Keratinocyte (primary cell): ENCODE data around the gene ZDHHC7. TPM values are rescaled to one million over a fixed set of nuclear protein-coding genes. Genes with fewer than 3 reads are reported as not detected.

Experiments used
- DNase-seq: peaks from one replicate; pipeline ENCODE4 v3.0.0-alpha.2; 2011; ENCODE audit warnings: low read depth, missing footprints, low spot score
- FAIRE-seq: peaks from 2 replicates; lab custom pipeline; 2011; peaks lifted over from hg19 to GRCh38; lab: Jason Lieb, UNC
- H2AFZ ChIP-seq: 2 replicates; pipeline ENCODE4 v1.6.0; 2012; ENCODE audit warnings: low read length, control low read depth, inconsistent platforms; ENCODE audit not compliant: control insufficient read depth
- H3K27ac ChIP-seq: 2 replicates; pipeline ENCODE4 v1.5.1; 2011; ENCODE audit warnings: low read length; ENCODE audit not compliant: control insufficient read depth, insufficient read depth
- H3K27me3 ChIP-seq: 3 replicates; pipeline ENCODE4 v1.6.0; 2011; ENCODE audit warnings: low read length; ENCODE audit not compliant: control insufficient read depth, insufficient read depth; ENCODE audit errors: extremely low read depth
- H3K36me3 ChIP-seq, 2 experiments: 2 replicates in 1 of 2; 3 replicates in 1 of 2; pipeline ENCODE4 v1.5.1; 2011; ENCODE audit warnings: low read length in 2 of 2, mild to moderate bottlenecking in 1 of 2; ENCODE audit not compliant: control insufficient read depth in 2 of 2, insufficient read depth in 2 of 2; ENCODE audit errors: extremely low read depth in 1 of 2
- H3K4me1 ChIP-seq: 3 replicates; pipeline ENCODE4 v1.5.1; 2011; ENCODE audit warnings: low read length; ENCODE audit not compliant: control insufficient read depth, insufficient read depth; ENCODE audit errors: extremely low read depth
- H3K4me2 ChIP-seq: 3 replicates; pipeline ENCODE4 v1.6.0; 2011; ENCODE audit warnings: low read depth, low read length; ENCODE audit not compliant: control insufficient read depth, insufficient read depth; ENCODE audit errors: extremely low read depth
- H3K4me3 ChIP-seq, 3 experiments: fragments of 200-600 bp in 1 of 3; sonication (generic) in 1 of 3; 2 replicates in 2 of 3; 3 replicates in 1 of 3; pipeline ENCODE4 v1.5.1; 2011 to 2016; ENCODE audit warnings: low read length in 3 of 3, mild to moderate bottlenecking in 3 of 3, control low read depth in 2 of 3, inconsistent platforms in 1 of 3, low read depth in 1 of 3, mixed read lengths in 1 of 3, mixed run types in 1 of 3, moderate library complexity in 1 of 3; ENCODE audit not compliant: control insufficient read depth in 2 of 3, insufficient read depth in 2 of 3; ENCODE audit errors: extremely low read depth in 1 of 3
- H3K79me2 ChIP-seq: 2 replicates; pipeline ENCODE4 v1.6.0; 2012; ENCODE audit warnings: low read length; ENCODE audit not compliant: control insufficient read depth, insufficient read depth
- H3K9ac ChIP-seq: 3 replicates; pipeline ENCODE4 v1.6.0; 2011; ENCODE audit warnings: low read length; ENCODE audit not compliant: control insufficient read depth, insufficient read depth; ENCODE audit errors: extremely low read depth
- H3K9me1 ChIP-seq: 3 replicates; pipeline ENCODE4 v1.6.0; 2011; ENCODE audit warnings: low read length; ENCODE audit not compliant: control insufficient read depth, insufficient read depth; ENCODE audit errors: extremely low read depth
- H3K9me3 ChIP-seq: 2 replicates; pipeline ENCODE4 v1.5.1; 2012; ENCODE audit warnings: low read depth, low read length; ENCODE audit not compliant: control insufficient read depth
- H4K20me1 ChIP-seq: 3 replicates; pipeline ENCODE4 v1.6.0; 2011; ENCODE audit warnings: low read length; ENCODE audit not compliant: control insufficient read depth, insufficient read depth; ENCODE audit errors: extremely low read depth
- EZH2 ChIP-seq: IDR thresholded peaks from one replicate; pipeline ENCODE4 v1.6.1; 2012; ENCODE audit warnings: inconsistent platforms, mild to moderate bottlenecking, low read length, moderate library complexity
- dilution Hi-C: fragments of 300-500 bp; cut with MboI; formaldehyde crosslinking; loops from one replicate; pipeline ENCODE4 v1.7.0; 2020; ENCODE audit warnings: low sequenced_read_pairs; ENCODE audit not compliant: extremely low pct_ligation_motif_present
- polyA plus RNA-seq, 5 experiments: library from polyadenylated mRNA; depleted of rRNA in 3 of 5; stranded (reverse) in 3 of 5; stranded (forward) in 1 of 5; unstranded in 1 of 5; fragments of >200 nt; gene quantifications; 1 replicate in 1 of 5; 2 replicates in 3 of 5; 3 replicates in 1 of 5; pipeline versions ENCODE4 v1.2.1 to v1.2.3, GENCODE V29; 2011 to 2012; ENCODE audit warnings: missing spikeins in 2 of 5, low read depth in 1 of 5, low replicate concordance in 1 of 5
- TF ChIP-seq, protein P1 (sequence below), 3 experiments: IDR thresholded peaks in 1 of 3; conservative IDR thresholded peaks in 1 of 3; optimal IDR thresholded peaks in 1 of 3; 2 replicates in 2 of 3; 3 replicates in 1 of 3; pipeline versions ENCODE3 to v1.5.1; 2011; ENCODE audit warnings: low read length in 3 of 3, mild to moderate bottlenecking in 3 of 3, moderate library complexity in 2 of 3, control low read depth in 1 of 3, inconsistent platforms in 1 of 3; ENCODE audit not compliant: insufficient read depth in 2 of 3; ENCODE audit errors: extremely low read depth in 1 of 3

ZDHHC7 gene
- polyA plus RNA-seq, 1 donor (not counting 4 experiments of a cell fraction or from before 2014, with no cell fraction given), result 37.8 TPM

DNA sequence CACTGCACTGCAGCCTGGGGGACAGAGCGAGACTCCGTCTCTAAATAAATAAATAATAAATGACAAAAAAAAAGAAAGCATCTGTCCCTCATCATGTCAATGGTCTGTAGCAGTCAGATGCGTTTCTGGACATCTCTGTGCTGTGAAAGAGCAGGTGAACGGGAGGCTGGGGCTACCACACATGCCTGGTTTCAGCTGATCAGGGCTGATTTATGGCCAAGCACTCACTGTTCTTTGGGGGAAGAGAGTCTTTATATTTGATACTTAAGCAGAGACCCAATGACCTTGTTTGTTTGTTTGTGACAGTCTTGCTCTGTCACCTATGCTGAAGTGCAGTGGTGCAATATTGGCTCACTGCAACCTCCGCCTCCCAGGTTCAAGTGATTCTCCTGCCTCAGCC lies 33.7 kb upstream of the ZDHHC7 start:
- Histone ChIP-seq H3K9me1 (no peaks in the 10 kb centered on the region), H3K4me3 (no peak overlapping the region), H3K27ac (no peak overlapping the region), H3K79me2 (no peaks in the 10 kb centered on the region), H3K27me3 (peaks cover 8% of the 10 kb centered on the region), H3K4me2 (no peak overlapping the region), H3K9ac (no peak overlapping the region), H3K4me1 (no peaks in the 10 kb centered on the region), H2AFZ (no peak overlapping the region), H4K20me1 (no peaks in the 10 kb centered on the region), H3K9me3 (no peaks in the 10 kb centered on the region), H3K36me3 (no peaks in the 10 kb centered on the region)
- TF ChIP-seq, protein P1, sequence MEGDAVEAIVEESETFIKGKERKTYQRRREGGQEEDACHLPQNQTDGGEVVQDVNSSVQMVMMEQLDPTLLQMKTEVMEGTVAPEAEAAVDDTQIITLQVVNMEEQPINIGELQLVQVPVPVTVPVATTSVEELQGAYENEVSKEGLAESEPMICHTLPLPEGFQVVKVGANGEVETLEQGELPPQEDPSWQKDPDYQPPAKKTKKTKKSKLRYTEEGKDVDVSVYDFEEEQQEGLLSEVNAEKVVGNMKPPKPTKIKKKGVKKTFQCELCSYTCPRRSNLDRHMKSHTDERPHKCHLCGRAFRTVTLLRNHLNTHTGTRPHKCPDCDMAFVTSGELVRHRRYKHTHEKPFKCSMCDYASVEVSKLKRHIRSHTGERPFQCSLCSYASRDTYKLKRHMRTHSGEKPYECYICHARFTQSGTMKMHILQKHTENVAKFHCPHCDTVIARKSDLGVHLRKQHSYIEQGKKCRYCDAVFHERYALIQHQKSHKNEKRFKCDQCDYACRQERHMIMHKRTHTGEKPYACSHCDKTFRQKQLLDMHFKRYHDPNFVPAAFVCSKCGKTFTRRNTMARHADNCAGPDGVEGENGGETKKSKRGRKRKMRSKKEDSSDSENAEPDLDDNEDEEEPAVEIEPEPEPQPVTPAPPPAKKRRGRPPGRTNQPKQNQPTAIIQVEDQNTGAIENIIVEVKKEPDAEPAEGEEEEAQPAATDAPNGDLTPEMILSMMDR (optimal IDR thresholded peaks at IDR 0.05 in 1 of 3, IDR thresholded peaks at IDR 0.05 in 1 of 3, conservative IDR thresholded peaks at IDR 0.05 in 1 of 3; ENCODE audit: extremely low read depth in 1 of 3, insufficient read depth in 2 of 3, low read length in 3 of 3), result no peak
- TF ChIP-seq EZH2, result no peak
- FAIRE-seq (no peak), DNase-seq (no peak)
- dilution Hi-C loops, result no loop called here

DNA sequence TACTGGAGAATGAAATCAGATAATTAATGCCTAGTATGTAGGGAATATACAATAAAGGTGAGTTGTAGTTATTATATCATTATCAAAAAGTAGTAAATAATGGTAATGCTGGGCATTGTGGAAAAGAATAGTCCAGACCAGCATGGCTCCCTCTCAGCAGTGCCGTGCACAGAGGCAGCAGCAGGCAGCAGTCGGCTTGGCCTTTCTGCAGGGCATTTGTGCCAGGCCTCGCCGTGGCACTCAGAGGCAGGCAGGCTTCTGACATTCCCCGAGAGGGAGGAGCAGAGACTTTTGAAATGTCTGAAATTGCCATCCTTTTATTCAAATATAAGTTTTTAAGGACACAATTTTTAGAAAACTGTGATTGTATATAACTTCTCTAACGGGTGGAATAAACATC lies 31.3 kb upstream of the ZDHHC7 start:
- FAIRE-seq (no peak), DNase-seq (no peak)
- no peaks in the 10 kb centered on the region for H3K9me3 ChIP-seq
- H3K4me2 ChIP-seq, result no peak overlapping the region
- H3K4me1 ChIP-seq, result no peaks in the 10 kb centered on the region
- no peaks in the 10 kb centered on the region for H3K79me2 ChIP-seq
- no peak overlapping the region for H3K27ac ChIP-seq
- H4K20me1 ChIP-seq, result no peaks in the 10 kb centered on the region
- H3K9me1 ChIP-seq, result no peaks in the 10 kb centered on the region
- no peak for TF ChIP-seq EZH2
- TF ChIP-seq, protein P1 (optimal IDR thresholded peaks at IDR 0.05 in 1 of 3, IDR thresholded peaks at IDR 0.05 in 1 of 3, conservative IDR thresholded peaks at IDR 0.05 in 1 of 3; ENCODE audit: extremely low read depth in 1 of 3, insufficient read depth in 2 of 3, low read length in 3 of 3), result no peak
- peaks cover 2% of the 10 kb centered on the region for H3K27me3 ChIP-seq
- no peak overlapping the region for H3K4me3 ChIP-seq
- dilution Hi-C loops, result no loop called here
- no peak overlapping the region for H3K9ac ChIP-seq
- no peak overlapping the region for H2AFZ ChIP-seq
- no peaks in the 10 kb centered on the region for H3K36me3 ChIP-seq
